IPS-NIHi11 (cell line): ENCODE measurements around the gene C1orf21.

ENCODE experiments used
- DNase-seq: peaks from one replicate; pipeline ENCODE4 v3.0.0; 2012; ENCODE audit warnings: mixed read lengths, low spot score

C1orf21 gene

GRCh38 chr1:184447651-184448185 is 60.9 kb downstream of the C1orf21 start:
- DNase-seq, result no peak

GRCh38 chr1:184449916-184450315 is 63.1 kb downstream of the C1orf21 start:
- DNase-seq, result no peak

- no peak for DNase-seq
Observed at GRCh38 chr1:184455786-184456185, 69.0 kb downstream of the C1orf21 start.

- no peak for DNase-seq
Observed at GRCh38 chr1:184456189-184456588, 69.4 kb downstream of the C1orf21 start.

GRCh38 chr1:184457500-184457899 is 70.7 kb downstream of the C1orf21 start:
- DNase-seq, result no peak

GRCh38 chr1:184461321-184461720 is 74.5 kb downstream of the C1orf21 start:
- DNase-seq, result no peak

- DNase-seq, result no peak
Observed at GRCh38 chr1:184462155-184462554, 75.3 kb downstream of the C1orf21 start.

GRCh38 chr1:184462990-184463389 is 76.2 kb downstream of the C1orf21 start:
- no peak for DNase-seq

GRCh38 chr1:184463680-184464079 is 76.9 kb downstream of the C1orf21 start:
- DNase-seq, result no peak

- DNase-seq, result no peak
Observed at GRCh38 chr1:184464757-184465156, 77.9 kb downstream of the C1orf21 start.

GRCh38 chr1:184465489-184466146 is 78.8 kb downstream of the C1orf21 start:
- DNase-seq, result no peak

GRCh38 chr1:184467295-184467694 is 80.5 kb downstream of the C1orf21 start:
- no peak for DNase-seq

GRCh38 chr1:184469396-184469795 is 82.6 kb downstream of the C1orf21 start:
- no peak for DNase-seq

GRCh38 chr1:184471686-184472085 is 84.9 kb downstream of the C1orf21 start:
- DNase-seq, result no peak

GRCh38 chr1:184472136-184472535 is 85.3 kb downstream of the C1orf21 start:
- no peak for DNase-seq

- no peak for DNase-seq
Observed at GRCh38 chr1:184473176-184473966, 86.5 kb downstream of the C1orf21 start.

GRCh38 chr1:184476187-184476586 is 89.4 kb downstream of the C1orf21 start:
- DNase-seq, result no peak

- no peak for DNase-seq
Observed at GRCh38 chr1:184479435-184480167, 92.8 kb downstream of the C1orf21 start.

- peak; percentile 17 for DNase-seq
Observed at GRCh38 chr1:184480736-184481135, 93.9 kb downstream of the C1orf21 start.

GRCh38 chr1:184482136-184482535 is 95.3 kb downstream of the C1orf21 start:
- DNase-seq, result no peak

- no peak for DNase-seq
Observed at GRCh38 chr1:184483101-184483683, 96.4 kb downstream of the C1orf21 start.
